ENCODE measurements around the gene SH2D5. TPM values are rescaled to one million over a fixed set of nuclear protein-coding genes. Genes with fewer than 3 reads are reported as not detected.

The SH2D5 gene
- total RNA-seq, 1 donor from 2014 or later = 5.9 TPM

DNA sequence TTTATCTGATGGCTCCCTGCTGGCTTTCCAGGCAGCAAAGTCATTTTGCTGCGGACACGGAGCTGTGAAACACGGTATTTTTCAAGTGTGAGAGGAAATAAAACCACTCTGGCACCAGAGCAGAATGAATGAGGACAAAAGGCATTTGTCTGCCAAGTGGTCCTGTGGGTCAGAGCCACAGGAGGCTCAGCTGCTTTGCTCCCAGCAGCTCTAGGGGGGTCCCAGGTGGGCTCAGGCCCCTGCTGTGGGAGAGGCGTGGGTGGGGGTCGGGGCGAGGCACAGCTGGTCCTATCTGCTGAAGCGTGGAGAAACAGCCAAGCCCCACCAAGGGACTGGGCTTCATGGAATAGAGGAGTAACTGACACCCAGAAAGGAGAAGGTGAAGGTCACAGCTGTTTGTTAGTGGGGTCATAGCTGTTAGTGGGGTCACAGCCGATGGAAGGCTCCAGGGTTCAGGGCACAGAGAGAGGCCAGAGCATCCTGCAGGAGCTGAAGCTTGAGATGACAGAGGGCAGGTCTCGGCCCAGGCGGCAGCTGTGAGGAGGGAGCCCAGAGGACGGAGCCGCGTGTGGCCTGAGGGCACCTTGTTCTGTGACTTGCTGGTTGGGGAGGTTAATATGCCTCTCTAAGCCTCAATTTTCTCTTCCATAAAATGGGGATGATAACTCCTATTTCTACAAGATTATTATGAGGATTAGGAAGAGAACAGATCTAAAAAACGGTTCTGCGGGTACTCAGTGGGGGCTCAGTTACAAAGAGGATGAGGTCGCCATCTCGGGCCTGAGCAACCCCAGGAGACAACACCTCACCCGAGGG lies 21.8 kb downstream of the SH2D5 start:
- no peak for TF ChIP-seq EZH2 (IDR thresholded peaks at IDR 0.05; ENCODE audit: insufficient read depth, low read length)
- TF ChIP-seq, protein P1, sequence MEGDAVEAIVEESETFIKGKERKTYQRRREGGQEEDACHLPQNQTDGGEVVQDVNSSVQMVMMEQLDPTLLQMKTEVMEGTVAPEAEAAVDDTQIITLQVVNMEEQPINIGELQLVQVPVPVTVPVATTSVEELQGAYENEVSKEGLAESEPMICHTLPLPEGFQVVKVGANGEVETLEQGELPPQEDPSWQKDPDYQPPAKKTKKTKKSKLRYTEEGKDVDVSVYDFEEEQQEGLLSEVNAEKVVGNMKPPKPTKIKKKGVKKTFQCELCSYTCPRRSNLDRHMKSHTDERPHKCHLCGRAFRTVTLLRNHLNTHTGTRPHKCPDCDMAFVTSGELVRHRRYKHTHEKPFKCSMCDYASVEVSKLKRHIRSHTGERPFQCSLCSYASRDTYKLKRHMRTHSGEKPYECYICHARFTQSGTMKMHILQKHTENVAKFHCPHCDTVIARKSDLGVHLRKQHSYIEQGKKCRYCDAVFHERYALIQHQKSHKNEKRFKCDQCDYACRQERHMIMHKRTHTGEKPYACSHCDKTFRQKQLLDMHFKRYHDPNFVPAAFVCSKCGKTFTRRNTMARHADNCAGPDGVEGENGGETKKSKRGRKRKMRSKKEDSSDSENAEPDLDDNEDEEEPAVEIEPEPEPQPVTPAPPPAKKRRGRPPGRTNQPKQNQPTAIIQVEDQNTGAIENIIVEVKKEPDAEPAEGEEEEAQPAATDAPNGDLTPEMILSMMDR (IDR thresholded peaks at IDR 0.05; ENCODE audit: insufficient read depth, low read depth, low read length) = no peak
- no peak overlapping the region for H3K4me3 ChIP-seq (ENCODE audit: insufficient read depth, low read depth, low read length)
- H3K9me3 ChIP-seq (ENCODE audit: insufficient read depth, low read depth, low read length) = peaks cover 4% of the 10 kb centered on the region
- H3K4me3 Mint-ChIP-seq (ENCODE audit: unreplicated experiment) = no peak overlapping the region
- H3K4me1 Mint-ChIP-seq (ENCODE audit: low read depth, unreplicated experiment) = peaks cover 2% of the 10 kb centered on the region
- H3K36me3 Mint-ChIP-seq (ENCODE audit: low read depth, unreplicated experiment) = peaks cover 5% of the 10 kb centered on the region
- DNase-seq (ENCODE audit: low read depth) (no peak), FAIRE-seq (no peak)
- no peaks in the 10 kb centered on the region for H4K20me1 ChIP-seq (ENCODE audit: insufficient read depth, low read length)
- H2AFZ ChIP-seq (ENCODE audit: low read depth, low read length) = no peak overlapping the region
- H3K27ac ChIP-seq (ENCODE audit: low read depth, low read length) = no peak overlapping the region
- H3K4me1 ChIP-seq (ENCODE audit: insufficient read depth, low read length) = no peaks in the 10 kb centered on the region
- H3K36me3 ChIP-seq (ENCODE audit: insufficient read depth, low read length) = no peaks in the 10 kb centered on the region
- H3K27me3 Mint-ChIP-seq (ENCODE audit: low read depth, unreplicated experiment) = no peaks in the 10 kb centered on the region
- no peak overlapping the region for H3K27ac Mint-ChIP-seq (ENCODE audit: unreplicated experiment)
- no peak overlapping the region for H3K4me2 ChIP-seq (ENCODE audit: low read length)
- H3K79me2 ChIP-seq (ENCODE audit: insufficient read depth, low read length) = no peaks in the 10 kb centered on the region
- H3K9me3 Mint-ChIP-seq (ENCODE audit: unreplicated experiment) = no peaks in the 10 kb centered on the region
- H3K27me3 ChIP-seq (ENCODE audit: insufficient read depth, low read length) = no peaks in the 10 kb centered on the region
- no peak overlapping the region for H3K9ac ChIP-seq (ENCODE audit: low read length)

DNA sequence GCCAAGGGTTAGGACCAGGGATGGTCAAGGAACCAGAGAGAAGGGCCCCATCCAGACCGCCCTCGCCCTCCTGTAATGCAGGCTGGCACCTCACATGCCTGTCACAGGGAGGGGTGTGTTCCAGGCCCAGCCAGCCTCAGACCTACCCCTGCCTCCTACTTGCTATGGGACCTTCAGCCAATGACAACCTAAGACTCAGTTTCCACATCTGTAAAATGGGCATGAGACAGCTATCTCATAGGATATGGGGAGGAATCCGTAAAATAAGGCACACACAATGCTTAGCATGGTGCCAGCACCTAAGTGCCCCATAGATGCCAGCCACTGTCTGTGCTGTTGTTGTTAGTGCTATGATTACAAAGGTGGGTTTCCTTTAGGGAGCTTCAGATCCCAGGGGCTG lies 22.6 kb downstream of the SH2D5 start:
- Mint-ChIP-seq H3K4me3 (ENCODE audit: unreplicated experiment) (no peak overlapping the region), H3K9me3 (ENCODE audit: unreplicated experiment) (no peaks in the 10 kb centered on the region), H3K36me3 (ENCODE audit: low read depth, unreplicated experiment) (peaks cover 5% of the 10 kb centered on the region), H3K27me3 (ENCODE audit: low read depth, unreplicated experiment) (no peaks in the 10 kb centered on the region), H3K4me1 (ENCODE audit: low read depth, unreplicated experiment) (peaks cover 8% of the 10 kb centered on the region), H3K27ac (ENCODE audit: unreplicated experiment) (no peak overlapping the region)
- TF ChIP-seq, protein P1 (IDR thresholded peaks at IDR 0.05; ENCODE audit: insufficient read depth, low read depth, low read length) = no peak
- no peak for TF ChIP-seq EZH2 (IDR thresholded peaks at IDR 0.05; ENCODE audit: insufficient read depth, low read length)
- no peak overlapping the region for H3K9ac ChIP-seq (ENCODE audit: low read length)
- H3K79me2 ChIP-seq (ENCODE audit: insufficient read depth, low read length) = no peaks in the 10 kb centered on the region
- no peak for DNase-seq (ENCODE audit: low read depth)
- no peak overlapping the region for H3K4me2 ChIP-seq (ENCODE audit: low read length)
- no peaks in the 10 kb centered on the region for H3K27me3 ChIP-seq (ENCODE audit: insufficient read depth, low read length)
- H3K4me3 ChIP-seq (ENCODE audit: insufficient read depth, low read depth, low read length) = no peak overlapping the region
- no peak overlapping the region for H2AFZ ChIP-seq (ENCODE audit: low read depth, low read length)
- no peak overlapping the region for H3K27ac ChIP-seq (ENCODE audit: low read depth, low read length)
- FAIRE-seq = no peak
- H3K9me3 ChIP-seq (ENCODE audit: insufficient read depth, low read depth, low read length) = peaks cover 4% of the 10 kb centered on the region
- no peaks in the 10 kb centered on the region for H4K20me1 ChIP-seq (ENCODE audit: insufficient read depth, low read length)
- no peaks in the 10 kb centered on the region for H3K4me1 ChIP-seq (ENCODE audit: insufficient read depth, low read length)
- no peaks in the 10 kb centered on the region for H3K36me3 ChIP-seq (ENCODE audit: insufficient read depth, low read length)

DNA sequence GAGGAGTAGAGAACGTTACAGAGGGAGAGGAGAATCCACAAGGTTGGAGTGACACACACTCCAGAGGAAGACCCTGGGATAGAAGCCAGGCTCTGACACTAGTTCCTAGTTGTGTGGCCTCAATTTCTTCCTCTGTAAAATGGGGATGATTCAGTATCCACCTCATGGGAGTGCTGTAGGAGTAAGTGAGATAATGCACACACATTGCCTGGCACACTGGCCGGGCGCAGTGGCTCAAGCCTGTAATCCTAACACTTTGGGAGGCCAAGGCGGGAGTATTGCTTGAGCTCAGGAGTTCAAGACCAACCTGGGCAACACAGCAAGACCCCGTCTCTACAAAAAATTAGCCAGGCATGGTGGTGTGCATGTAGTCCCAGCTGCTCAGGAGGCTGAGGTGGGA lies 23.6 kb downstream of the SH2D5 start:
- no peaks in the 10 kb centered on the region for H3K79me2 ChIP-seq (ENCODE audit: insufficient read depth, low read length)
- H2AFZ ChIP-seq (ENCODE audit: low read depth, low read length) = no peak overlapping the region
- peaks cover 4% of the 10 kb centered on the region for H3K9me3 ChIP-seq (ENCODE audit: insufficient read depth, low read depth, low read length)
- no peak overlapping the region for H3K4me2 ChIP-seq (ENCODE audit: low read length)
- no peaks in the 10 kb centered on the region for H3K27me3 Mint-ChIP-seq (ENCODE audit: low read depth, unreplicated experiment)
- no peaks in the 10 kb centered on the region for H4K20me1 ChIP-seq (ENCODE audit: insufficient read depth, low read length)
- no peak for FAIRE-seq
- no peak overlapping the region for H3K27ac Mint-ChIP-seq (ENCODE audit: unreplicated experiment)
- H3K36me3 Mint-ChIP-seq (ENCODE audit: low read depth, unreplicated experiment) = peaks cover 6% of the 10 kb centered on the region
- H3K4me3 ChIP-seq (ENCODE audit: insufficient read depth, low read depth, low read length) = no peak overlapping the region
- no peak overlapping the region for H3K27ac ChIP-seq (ENCODE audit: low read depth, low read length)
- H3K27me3 ChIP-seq (ENCODE audit: insufficient read depth, low read length) = no peaks in the 10 kb centered on the region
- no peak overlapping the region for H3K4me3 Mint-ChIP-seq (ENCODE audit: unreplicated experiment)
- no peaks in the 10 kb centered on the region for H3K9me3 Mint-ChIP-seq (ENCODE audit: unreplicated experiment)
- H3K9ac ChIP-seq (ENCODE audit: low read length) = no peak overlapping the region
- no peaks in the 10 kb centered on the region for H3K4me1 ChIP-seq (ENCODE audit: insufficient read depth, low read length)
- no peak for TF ChIP-seq EZH2 (IDR thresholded peaks at IDR 0.05; ENCODE audit: insufficient read depth, low read length)
- TF ChIP-seq, protein P1 (IDR thresholded peaks at IDR 0.05; ENCODE audit: insufficient read depth, low read depth, low read length) = no peak
- no peaks in the 10 kb centered on the region for H3K36me3 ChIP-seq (ENCODE audit: insufficient read depth, low read length)
- peaks cover 8% of the 10 kb centered on the region for H3K4me1 Mint-ChIP-seq (ENCODE audit: low read depth, unreplicated experiment)
- DNase-seq (ENCODE audit: low read depth) = no peak
